ENCODE results near the gene SIRT3. TPM values are rescaled to one million over a fixed set of nuclear protein-coding genes. Genes with fewer than 3 reads are reported as not detected.

SIRT3 gene
- total RNA-seq, 1 experiment from 2014 or later, result 7.9 TPM

Other genes with a start within 250 kb of the SIRT3 start
- not detected in 2 replicates for gene SCGB1C1, start 43.3 kb downstream of the SIRT3 start, total RNA-seq (2014; rRNA removed)
- 11.1 and 17.2 TPM in 2 replicates for gene BET1L, start 28.9 kb downstream of the SIRT3 start, total RNA-seq (2014; rRNA removed)
- 152 and 183 TPM in 2 replicates for gene RIC8A, start 28.6 kb downstream of the SIRT3 start, total RNA-seq (2014; rRNA removed)
- 122 and 135 TPM in 2 replicates for gene PSMD13, start 634 bp upstream of the SIRT3 start, total RNA-seq (2014; rRNA removed)
- not detected in 2 replicates for gene NLRP6, start 42.1 kb upstream of the SIRT3 start, total RNA-seq (2014; rRNA removed)
- 5.2 and 7.6 TPM in 2 replicates for gene PGGHG, start 52.8 kb upstream of the SIRT3 start, total RNA-seq (2014; rRNA removed)
- gene IFITM5, start 63.2 kb upstream of the SIRT3 start, total RNA-seq (2014; rRNA removed), result not detected in 2 replicates
- 15.6 and 21.9 TPM in 2 replicates for gene IFITM2, start 71.5 kb upstream of the SIRT3 start, total RNA-seq (2014; rRNA removed)
- gene IFITM1, start 77.7 kb upstream of the SIRT3 start, total RNA-seq (2014; rRNA removed), result 0.32 and 3.2 TPM in 2 replicates
- gene IFITM3, start 84.5 kb upstream of the SIRT3 start, total RNA-seq (2014; rRNA removed), result 43.4 and 63.7 TPM in 2 replicates
- 0.75 and 1.3 TPM in 2 replicates for gene B4GALNT4, start 133.2 kb upstream of the SIRT3 start, total RNA-seq (2014; rRNA removed)
- 3.7 and 4.7 TPM in 2 replicates for gene PKP3, start 157.9 kb upstream of the SIRT3 start, total RNA-seq (2014; rRNA removed)
- 5.5 and 5.8 TPM in 2 replicates for gene SIGIRR, start 178.7 kb upstream of the SIRT3 start, total RNA-seq (2014; rRNA removed)
- not detected in 2 replicates for gene ANO9, start 205.7 kb upstream of the SIRT3 start, total RNA-seq (2014; rRNA removed)
- 40.7 and 51.2 TPM in 2 replicates for gene PTDSS2, start 213.9 kb upstream of the SIRT3 start, total RNA-seq (2014; rRNA removed)

Measured in LHCN-M2 (cell line).